CD4-positive, alpha-beta T cell treated with Interleukin-17A for 1 hour (primary cell): ENCODE measurements around the gene USP31.

Experiments used
- DNase-seq: peaks from one replicate; pipeline ENCODE4 v3.0.0-alpha.2; 2020

The USP31 gene, protein sequence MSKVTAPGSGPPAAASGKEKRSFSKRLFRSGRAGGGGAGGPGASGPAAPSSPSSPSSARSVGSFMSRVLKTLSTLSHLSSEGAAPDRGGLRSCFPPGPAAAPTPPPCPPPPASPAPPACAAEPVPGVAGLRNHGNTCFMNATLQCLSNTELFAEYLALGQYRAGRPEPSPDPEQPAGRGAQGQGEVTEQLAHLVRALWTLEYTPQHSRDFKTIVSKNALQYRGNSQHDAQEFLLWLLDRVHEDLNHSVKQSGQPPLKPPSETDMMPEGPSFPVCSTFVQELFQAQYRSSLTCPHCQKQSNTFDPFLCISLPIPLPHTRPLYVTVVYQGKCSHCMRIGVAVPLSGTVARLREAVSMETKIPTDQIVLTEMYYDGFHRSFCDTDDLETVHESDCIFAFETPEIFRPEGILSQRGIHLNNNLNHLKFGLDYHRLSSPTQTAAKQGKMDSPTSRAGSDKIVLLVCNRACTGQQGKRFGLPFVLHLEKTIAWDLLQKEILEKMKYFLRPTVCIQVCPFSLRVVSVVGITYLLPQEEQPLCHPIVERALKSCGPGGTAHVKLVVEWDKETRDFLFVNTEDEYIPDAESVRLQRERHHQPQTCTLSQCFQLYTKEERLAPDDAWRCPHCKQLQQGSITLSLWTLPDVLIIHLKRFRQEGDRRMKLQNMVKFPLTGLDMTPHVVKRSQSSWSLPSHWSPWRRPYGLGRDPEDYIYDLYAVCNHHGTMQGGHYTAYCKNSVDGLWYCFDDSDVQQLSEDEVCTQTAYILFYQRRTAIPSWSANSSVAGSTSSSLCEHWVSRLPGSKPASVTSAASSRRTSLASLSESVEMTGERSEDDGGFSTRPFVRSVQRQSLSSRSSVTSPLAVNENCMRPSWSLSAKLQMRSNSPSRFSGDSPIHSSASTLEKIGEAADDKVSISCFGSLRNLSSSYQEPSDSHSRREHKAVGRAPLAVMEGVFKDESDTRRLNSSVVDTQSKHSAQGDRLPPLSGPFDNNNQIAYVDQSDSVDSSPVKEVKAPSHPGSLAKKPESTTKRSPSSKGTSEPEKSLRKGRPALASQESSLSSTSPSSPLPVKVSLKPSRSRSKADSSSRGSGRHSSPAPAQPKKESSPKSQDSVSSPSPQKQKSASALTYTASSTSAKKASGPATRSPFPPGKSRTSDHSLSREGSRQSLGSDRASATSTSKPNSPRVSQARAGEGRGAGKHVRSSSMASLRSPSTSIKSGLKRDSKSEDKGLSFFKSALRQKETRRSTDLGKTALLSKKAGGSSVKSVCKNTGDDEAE (N-terminal part only)

DNA sequence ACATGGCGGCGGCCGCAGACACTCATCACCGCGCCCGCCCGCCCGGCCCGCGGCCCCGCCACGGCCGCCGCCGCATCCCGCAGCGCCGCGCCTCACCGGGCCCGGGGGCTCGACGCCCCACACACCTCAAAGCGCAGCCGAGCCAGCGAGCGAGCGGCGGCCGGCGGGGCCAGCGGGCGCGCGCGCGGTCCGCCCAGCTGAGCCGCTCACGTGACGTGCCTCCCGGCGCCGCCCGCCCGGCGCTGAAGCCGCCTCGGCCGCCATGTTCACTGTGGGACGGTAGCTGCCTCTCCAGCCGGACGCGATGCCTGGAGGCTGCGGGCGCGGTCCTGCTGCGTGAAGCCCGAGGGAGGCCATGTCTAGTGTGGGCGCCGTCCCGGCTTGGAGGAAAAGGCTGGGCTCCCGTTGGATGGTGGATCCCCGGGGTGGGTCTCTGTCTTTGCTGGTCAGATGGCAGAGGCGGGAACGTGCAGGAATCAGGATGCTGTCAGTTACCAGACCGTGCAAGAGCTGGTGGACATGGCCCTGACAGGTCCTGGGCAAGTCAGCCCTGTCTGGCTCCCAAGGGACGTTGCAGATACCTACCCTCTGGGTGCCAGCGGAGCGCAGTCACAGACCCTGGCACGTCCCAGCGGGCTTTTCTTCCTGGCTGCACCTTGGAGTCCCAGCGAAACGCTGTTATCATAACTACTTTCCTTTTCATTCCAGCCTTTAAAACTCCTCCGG is at the start of gene USP31:
Gene USP31, minus strand, starts transcription at position 186 of the 726 bp plus-strand sequence. Its CDS starts 182 bp downstream, at position 4.
- peak; percentile 91 for DNase-seq

DNA sequence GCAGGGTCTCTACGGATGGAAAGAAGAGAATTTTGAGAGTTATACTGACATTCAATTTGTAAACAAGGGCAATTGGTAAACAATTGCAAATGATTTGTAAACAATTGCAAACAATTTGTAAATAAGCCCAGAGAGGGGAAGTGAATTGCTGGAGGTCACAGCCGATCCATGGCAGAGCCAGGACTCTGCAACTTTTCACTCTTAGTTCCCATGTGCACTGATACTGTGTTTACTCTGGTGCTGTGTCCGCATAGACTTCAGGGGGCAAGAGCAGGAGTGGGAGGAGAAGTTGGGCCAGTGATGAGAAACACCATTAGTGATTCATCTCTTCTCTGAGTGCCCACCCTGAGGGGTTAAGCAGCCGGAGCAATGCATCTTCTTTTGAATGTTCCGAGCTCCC is 47.3 kb upstream of the USP31 start:
- no peak for DNase-seq

DNA sequence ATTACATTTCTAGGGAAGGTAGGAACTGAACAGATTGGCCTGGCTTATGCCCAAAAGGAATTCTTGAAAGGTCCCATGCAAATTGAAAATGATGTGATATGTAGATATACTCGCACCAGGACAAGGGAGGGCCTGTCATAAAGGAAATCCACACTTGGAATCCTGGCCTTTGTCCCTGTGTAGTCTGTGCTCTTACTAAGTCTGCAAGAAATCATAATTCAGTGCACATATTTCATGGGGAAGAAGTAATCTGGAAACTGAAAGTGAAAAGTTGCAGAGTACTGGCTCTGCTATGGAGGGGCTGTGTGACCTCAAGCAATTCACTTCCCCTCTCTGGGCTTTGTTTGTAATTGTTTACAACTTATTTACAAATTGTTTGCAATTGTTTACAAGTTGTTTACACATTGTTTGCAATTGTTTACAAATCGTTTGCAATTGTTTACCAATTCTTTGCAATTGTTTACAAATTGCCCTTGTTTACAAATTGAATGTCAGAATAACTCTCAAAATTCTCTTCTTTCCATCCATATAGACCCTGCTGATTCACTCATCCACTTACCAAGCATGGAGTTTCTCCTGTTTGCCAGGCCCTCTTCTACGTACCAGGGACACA is 46.2 kb upstream of the USP31 start:
- no peak for DNase-seq

DNA sequence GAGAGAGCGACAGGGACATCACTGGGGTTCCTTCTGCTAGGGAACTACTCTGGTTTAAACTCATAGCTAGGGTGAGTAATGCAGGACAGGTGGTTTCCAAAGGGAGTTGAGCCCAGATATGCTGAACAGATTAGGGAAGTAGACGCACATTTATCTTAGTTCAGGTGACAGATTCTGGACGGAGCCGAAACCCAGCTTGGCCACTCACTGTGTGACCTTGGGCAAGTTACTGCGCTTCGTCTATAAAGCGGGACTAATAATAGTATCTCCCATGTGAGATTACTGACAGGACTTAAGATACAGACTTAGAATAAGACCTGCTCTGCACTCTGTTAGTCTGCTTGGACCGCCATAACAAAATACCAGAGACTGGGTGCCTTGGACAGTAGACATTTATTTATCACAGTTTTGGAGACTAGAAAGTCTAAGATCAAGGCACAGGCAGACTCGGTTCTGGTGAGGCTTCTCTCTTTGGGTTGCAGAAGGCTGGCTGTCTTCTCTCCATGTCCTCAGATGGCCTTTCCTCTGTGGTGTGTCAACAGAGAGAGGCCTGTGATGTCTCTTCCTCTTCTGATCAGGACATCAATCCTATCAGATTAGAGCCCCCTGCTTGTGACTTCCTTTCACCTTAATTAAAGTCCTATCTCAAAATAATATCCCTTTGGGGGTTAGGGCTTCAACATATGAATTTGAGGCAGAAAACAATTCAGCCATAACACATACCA is 45.4 kb upstream of the USP31 start:
- DNase-seq: no peak

DNA sequence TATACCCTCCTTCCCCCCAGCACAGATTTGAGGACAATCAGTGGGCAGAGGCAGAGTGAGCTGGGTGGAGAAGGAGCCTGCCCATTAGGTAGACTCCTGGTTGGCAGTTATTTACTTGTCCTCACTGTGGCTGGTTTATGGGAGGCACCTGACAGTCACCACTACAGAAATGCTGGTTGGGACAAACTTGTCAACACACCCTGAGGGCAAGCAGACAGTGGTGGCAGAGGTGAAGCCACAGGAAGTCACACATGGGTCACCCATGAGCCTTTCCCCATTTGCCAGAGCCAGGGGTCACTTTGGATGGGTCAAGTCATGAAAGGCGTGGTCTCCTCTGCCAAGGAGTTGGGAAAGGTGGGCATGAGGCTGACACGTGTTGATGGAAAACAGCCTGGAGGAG is 39.7 kb upstream of the USP31 start:
- no peak for DNase-seq

DNA sequence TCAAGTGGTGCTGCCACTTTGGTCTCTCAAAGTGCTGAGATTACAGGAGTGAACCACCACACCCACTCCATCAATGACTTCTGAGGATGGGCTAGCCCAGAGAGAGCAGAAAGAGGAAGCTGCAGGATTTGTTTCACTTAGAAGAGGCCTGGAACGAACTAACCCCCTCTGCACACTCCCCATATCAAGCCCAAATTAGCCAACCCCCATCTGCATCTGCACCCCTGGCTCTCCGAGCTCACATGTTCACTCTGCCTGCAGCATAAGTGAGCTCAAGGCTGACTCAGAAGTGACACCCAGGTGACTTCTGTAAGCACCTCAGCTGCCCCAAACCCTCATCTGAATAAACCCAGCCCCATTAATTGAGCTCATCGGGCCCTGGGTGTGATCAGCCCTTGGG is 38.1 kb upstream of the USP31 start:
- DNase-seq: no peak

DNA sequence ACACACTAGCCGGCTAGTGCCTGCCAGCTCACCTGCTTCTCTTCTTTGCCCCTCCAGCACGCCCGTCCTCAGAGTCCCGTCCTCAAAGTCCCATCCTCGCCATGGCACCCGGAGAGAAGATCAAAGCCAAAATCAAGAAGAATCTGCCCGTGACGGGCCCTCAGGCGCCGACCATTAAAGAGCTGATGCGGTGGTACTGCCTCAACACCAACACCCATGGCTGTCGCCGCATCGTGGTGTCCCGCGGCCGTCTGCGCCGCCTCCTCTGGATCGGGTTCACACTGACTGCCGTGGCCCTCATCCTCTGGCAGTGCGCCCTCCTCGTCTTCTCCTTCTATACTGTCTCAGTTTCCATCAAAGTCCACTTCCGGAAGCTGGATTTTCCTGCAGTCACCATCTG is 36.9 kb upstream of the USP31 start:
- DNase-seq: no peak

DNA sequence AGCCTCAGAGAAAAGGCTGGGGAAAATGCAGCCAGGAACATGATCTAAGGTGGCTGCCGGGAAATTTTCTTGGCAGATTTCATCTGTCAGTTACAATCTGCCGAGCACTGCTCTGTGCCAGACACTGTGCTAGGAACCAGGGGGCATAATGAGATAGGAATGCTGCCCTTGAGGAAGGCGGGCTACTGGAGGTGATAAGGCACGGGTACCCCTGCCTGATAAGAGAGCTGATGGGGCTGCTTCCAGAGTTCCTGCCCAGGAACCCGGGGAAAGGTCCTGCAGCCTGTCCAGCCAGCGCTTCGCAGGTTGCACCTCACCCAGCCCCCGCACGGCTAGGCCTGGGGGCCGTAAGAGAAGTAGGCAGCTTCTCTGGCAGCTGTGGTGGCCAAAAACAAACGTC is 36.4 kb upstream of the USP31 start:
- no peak for DNase-seq

DNA sequence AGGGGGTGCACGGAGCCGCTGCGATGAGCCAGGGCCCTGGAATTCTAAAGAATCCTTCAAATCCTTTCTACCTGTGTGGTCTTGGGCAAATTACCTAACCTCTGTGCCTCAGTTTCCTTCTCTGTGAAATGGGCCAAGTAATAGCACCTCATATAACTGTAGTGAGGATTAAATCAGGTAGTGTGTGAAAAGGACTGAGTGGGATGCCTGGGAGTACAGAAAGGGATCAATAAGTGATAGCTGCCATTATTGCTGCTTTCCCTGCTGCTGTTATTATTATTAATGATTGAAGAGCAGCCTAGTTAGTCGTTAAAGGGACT is 34.3 kb upstream of the USP31 start:
- DNase-seq: no peak

DNA sequence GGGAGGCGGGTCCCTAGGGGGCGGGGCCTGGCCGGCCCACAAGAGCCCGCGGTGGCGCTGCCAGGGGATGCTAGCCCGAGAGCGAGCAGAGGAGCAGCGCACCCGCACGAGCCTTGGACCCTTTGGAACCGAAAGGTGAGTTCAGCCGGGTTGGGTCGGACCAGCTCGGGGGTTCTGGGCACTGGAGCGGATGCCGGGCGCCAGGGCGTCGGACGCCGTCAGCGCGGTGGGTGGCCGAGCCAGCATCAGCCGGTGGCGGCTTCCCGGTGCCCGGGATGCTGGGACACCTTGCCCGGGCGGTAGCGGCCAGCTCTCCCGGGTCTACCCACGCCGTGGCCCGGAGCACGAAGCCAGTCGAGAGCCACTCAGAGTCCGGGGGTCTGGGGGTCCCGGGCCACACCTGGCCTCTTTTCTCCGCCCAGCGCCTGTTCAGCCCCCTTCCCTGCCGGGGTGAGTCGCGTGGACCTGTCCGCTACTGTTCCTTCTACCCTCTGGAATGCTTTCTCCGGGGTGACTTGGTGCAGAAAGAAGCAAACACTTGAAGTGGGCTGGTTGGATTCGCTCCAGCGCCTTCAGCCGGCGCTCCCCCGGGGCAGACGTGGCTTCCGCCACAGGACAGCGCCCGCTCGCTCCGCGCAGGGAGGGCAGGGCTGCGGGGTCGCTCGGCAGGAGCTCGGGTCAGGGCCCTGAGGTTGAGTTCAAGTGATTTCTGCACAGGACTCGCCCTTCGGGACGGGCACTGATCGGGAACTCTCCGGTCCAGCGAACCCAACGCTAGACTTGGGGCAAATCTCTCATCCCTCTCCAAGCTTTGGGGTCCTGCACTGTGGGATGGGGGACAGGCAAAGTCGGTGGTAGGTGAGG is 33.7 kb upstream of the USP31 start, which contains the start of gene SCNN1G:
Gene SCNN1G, plus strand, starts transcription at position 67 of the 864 bp plus-strand sequence. CDS start 3,527 bp downstream, outside the sequence.
- DNase-seq: no peak

DNA sequence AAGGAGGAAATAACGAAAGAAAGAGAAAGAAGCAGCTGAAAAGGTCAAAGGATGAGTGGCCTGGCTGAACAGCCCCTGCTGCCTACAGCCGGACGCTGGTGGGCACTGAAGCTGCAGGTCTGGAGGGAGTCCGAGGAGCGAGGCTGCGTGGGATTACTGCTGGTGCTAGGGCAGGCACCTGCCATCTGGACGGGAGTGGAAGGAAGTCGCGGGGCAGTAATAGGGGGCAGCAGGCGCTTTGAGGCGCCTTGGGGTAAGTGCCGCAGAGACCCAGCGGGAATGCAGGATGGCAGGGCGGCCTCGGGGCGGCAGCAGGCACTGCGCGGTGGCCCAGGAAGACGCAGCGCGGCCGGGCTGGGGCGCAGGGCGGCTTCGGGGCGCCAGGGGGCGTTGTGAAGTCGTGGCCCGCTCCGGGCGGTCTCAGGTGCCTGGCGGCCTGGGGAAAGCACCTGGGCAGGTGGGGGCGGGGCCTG is 33.0 kb upstream of the USP31 start:
- DNase-seq: peak; percentile 78

DNA sequence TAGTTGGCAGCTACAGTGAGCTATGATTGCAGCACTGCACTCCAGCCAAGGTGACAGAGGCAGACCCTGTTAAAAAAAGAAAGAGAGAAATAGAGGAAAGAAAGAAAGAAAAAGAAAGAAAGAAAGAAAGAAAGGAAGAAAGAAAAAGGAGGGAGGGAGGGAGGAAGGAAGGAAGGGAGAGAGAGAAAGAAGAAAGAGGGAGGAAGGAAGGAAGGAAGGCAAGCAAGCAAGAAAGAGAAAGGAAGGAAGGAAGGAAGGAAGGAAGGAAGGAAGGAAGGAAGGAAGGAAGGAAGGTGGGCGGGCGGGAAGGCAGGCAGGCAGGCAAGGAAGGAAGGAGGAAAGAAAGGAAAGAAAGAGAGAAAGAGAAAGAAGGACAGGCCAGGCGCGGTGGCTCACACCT is 32.3 kb upstream of the USP31 start:
- DNase-seq: no peak

DNA sequence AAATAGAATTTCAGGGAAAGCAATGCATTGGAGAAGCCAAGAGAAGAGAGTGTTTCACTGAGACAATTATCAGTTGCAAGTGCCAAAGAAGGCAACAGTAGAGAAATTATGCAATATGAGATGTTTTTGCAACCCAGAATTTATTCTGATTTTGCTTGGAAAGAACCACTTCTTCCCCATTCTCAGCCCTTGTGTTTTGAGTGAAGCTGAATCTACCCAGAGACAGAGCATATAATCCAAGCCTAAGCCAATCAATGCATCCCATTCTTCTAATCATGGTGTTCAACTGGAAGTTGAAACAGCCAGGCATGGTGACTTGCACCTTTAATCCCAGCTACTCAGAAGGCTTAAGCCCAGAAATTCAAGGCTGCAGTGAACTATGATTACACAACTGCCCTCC is 26.4 kb upstream of the USP31 start:
- no peak for DNase-seq

DNA sequence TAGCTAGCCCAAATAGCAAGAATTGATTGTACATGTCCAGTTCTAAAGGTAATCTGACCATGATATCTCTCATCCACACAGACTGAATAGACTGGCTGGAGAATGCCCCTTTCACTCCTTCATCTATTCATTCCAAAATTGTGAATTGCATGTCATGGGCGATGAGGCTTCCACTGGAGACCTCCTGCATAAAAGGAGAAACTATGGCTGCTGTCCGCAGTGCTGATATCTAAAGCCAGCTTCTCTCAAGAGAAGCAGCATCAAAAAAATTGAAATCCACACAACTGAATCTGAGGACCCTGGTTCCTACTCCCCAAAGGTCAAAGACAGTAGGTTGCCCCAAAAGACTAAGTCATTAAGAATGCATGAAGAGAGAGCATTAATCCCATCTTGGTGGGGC is 25.4 kb upstream of the USP31 start:
- no peak for DNase-seq

DNA sequence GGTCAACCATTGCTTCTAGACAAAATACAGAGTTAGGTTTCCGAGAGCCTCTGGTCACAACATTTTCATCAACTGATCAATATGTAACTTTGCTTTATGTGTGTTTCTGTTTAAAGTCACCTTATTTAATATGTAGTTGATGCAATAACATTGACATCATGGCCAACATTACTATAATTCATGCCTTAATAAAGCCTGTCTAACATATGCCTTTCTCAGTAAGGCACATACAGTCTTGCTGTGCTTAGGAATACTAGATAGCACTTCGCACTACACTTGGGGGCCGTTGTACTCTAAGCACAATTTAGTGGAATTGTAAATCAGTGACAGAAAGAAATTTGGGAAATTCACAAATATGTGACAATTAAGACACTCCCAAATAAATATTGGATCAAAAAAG is 23.7 kb upstream of the USP31 start:
- no peak for DNase-seq

DNA sequence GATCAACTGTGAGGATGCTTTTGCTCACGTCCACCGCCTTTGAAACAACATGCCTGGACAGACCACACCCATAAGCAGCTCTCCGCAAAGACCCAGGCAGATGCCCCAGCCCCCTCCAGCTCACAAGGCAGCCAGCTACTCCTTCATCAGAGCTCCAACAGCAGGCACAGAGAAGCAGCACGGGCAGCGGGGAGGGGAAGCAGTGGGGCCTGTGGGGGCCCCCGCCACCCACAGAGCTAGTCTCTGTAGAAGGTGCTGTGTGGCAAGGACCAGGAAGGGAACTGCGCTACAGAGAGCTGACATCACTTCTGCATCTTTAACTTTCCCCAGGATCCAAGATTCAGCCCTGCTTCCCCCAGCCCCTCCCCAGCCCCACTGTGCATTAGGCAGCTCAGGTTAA is 23.3 kb upstream of the USP31 start:
- no peak for DNase-seq

DNA sequence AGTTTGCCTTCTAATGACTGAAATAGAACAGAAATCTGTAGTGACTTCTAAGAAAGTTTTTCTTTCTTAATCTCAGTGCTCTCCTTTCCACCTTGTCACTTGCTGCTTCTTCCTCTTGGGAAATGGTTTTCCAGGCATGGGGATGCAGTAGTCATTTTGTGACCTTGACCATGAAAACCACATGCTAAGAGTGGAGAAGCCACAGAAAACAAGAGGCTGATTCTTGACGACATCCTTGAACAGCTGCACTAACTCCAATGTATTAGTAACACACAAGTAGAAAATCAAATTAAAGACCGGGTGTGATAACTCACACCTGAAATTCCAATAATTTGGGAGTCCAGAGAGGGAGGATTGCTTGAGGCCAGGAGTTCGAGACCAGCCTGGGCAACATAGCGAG is 15.5 kb upstream of the USP31 start:
- DNase-seq: no peak

DNA sequence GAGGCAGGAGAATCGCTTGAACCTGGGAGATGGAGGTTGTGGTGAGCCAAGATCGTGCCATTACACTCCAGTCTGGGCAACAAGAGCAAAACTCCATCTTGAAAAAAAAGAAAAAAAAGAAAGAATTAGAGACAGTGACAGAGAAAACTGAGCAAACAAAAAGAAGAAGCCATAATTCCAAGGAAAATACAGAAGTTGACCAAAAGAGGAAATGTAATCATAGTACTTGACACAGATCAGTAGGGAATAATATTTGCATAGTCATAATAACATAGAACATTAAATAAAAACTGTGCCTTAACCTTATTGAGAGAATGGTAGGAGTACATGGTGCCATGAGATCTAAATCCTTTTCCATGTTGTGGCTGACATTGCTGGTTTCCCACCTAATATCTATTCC is 14.7 kb upstream of the USP31 start:
- DNase-seq: no peak

DNA sequence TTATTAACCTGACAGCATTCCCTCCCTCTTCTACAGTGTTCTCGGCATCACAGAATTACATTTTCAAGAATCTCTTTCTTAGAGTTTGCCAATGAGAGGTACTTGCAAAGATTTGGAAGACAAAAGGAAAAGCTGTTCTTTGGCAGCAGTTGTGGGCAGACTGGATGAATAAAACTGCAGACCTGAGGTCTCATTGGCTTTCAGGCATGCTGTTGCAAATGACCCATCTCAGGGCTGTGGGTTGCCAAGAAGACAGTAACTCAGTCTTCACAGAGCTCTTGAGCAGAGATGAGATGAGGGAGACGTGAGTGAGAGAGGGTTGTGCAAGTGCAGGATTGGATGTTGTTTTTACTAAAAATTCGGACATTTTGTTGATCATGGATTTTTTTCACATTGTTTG is 11.3 kb upstream of the USP31 start:
- no peak for DNase-seq

DNA sequence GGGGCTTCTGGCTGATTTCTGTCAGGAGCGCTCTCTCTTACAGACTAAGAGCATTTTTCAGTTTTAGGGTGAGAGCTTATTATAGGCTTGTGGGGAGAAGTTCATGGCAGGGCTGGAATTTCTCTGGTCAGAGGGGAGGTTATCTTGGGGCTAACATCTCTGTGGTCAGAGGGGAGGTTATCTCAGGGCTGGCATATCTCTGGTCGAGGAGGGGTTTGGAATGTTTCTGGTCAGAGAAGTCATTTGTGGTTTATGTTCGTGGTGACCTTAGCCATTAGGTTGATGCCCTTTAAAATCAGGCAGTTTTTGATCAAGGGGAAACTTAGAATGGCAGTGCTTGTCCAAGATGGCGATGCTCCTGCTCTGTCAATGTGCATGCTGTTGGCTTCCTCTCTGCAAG is 10.8 kb upstream of the USP31 start:
- no peak for DNase-seq
